H9 (cell line): ENCODE data around the gene FADD. TPM values are rescaled to one million over a fixed set of nuclear protein-coding genes. Genes with fewer than 3 reads are reported as not detected.

Experiments used
- DNase-seq: peaks from one replicate; pipeline ENCODE4 v3.0.0-alpha.2; 2017
- H2AFZ ChIP-seq: one replicate; pipeline ENCODE4 v1.6.1; 2013; ENCODE audit warnings: mild to moderate bottlenecking, low read length, control low read depth, moderate library complexity
- H2AK5ac ChIP-seq: 2 replicates; pipeline ENCODE4 v1.6.1; 2013; ENCODE audit warnings: low read length, control low read depth, mixed read lengths; ENCODE audit not compliant: insufficient read length
- H2BK120ac ChIP-seq: one replicate; pipeline ENCODE4 v1.6.1; 2013; ENCODE audit warnings: low read depth, mild to moderate bottlenecking, low read length, control low read depth, inconsistent platforms; ENCODE audit not compliant: poor library complexity, severe bottlenecking
- H2BK12ac ChIP-seq: 2 replicates; pipeline ENCODE4 v1.6.1; 2013; ENCODE audit warnings: low read length, control low read depth, mixed read lengths, low read depth; ENCODE audit not compliant: insufficient read length
- H2BK15ac ChIP-seq: 2 replicates; pipeline ENCODE4 v1.6.1; 2013; ENCODE audit warnings: low read depth, low read length, control low read depth
- H2BK20ac ChIP-seq: one replicate; pipeline ENCODE4 v1.6.1; 2013; ENCODE audit warnings: low read depth, mild to moderate bottlenecking, low read length, control low read depth, inconsistent platforms; ENCODE audit not compliant: poor library complexity, severe bottlenecking
- H2BK5ac ChIP-seq: 2 replicates; pipeline ENCODE4 v1.6.1; 2013; ENCODE audit warnings: low read length, control low read depth, mixed read lengths; ENCODE audit not compliant: insufficient read length
- H3K14ac ChIP-seq: 2 replicates; pipeline ENCODE4 v1.6.1; 2013; ENCODE audit warnings: low read length, control low read depth; ENCODE audit not compliant: insufficient read depth
- H3K18ac ChIP-seq: 2 replicates; pipeline ENCODE4 v1.6.1; 2013; ENCODE audit warnings: low read depth, mild to moderate bottlenecking, mixed read lengths, low read length, control low read depth; ENCODE audit not compliant: insufficient read length
- H3K23ac ChIP-seq: 2 replicates; pipeline ENCODE4 v1.6.1; 2013; ENCODE audit warnings: low read length, control low read depth, mixed read lengths, low read depth; ENCODE audit not compliant: insufficient read length
- H3K23me2 ChIP-seq: 2 replicates; pipeline ENCODE4 v1.6.1; 2013; ENCODE audit warnings: low read depth, mild to moderate bottlenecking, mixed read lengths, low read length, control low read depth; ENCODE audit not compliant: insufficient read length, poor library complexity, severe bottlenecking
- H3K27ac ChIP-seq: 2 replicates; pipeline ENCODE4 v1.5.1; 2013; ENCODE audit warnings: low read length, control low read depth, mixed read lengths, low read depth; ENCODE audit not compliant: insufficient read length
- H3K27me3 ChIP-seq: 2 replicates; pipeline ENCODE4 v1.6.1; 2013; ENCODE audit warnings: low read length, control low read depth, inconsistent platforms; ENCODE audit not compliant: insufficient read depth
- H3K4ac ChIP-seq: 2 replicates; pipeline ENCODE4 v1.6.1; 2013; ENCODE audit warnings: low read depth, mild to moderate bottlenecking, control low read depth, inconsistent platforms, low read length, moderate library complexity
- H3K4me1 ChIP-seq: 2 replicates; pipeline ENCODE4 v1.6.1; 2013; ENCODE audit warnings: low read length, control low read depth, inconsistent platforms; ENCODE audit not compliant: insufficient read depth
- H3K4me2 ChIP-seq: 2 replicates; pipeline ENCODE4 v1.6.1; 2013; ENCODE audit warnings: low read length, control low read depth, mixed read lengths; ENCODE audit not compliant: insufficient read length, insufficient read depth
- H3K56ac ChIP-seq: 2 replicates; pipeline ENCODE4 v1.6.1; 2013; ENCODE audit warnings: low read depth, mild to moderate bottlenecking, mixed read lengths, low read length, control low read depth; ENCODE audit not compliant: insufficient read length
- H3K79me1 ChIP-seq: 2 replicates; pipeline ENCODE4 v1.6.1; 2013; ENCODE audit warnings: low read depth, mild to moderate bottlenecking, moderate library complexity, low read length, control low read depth, inconsistent platforms; ENCODE audit not compliant: insufficient read depth, poor library complexity, severe bottlenecking
- H3K79me2 ChIP-seq: 2 replicates; pipeline ENCODE4 v1.6.1; 2013; ENCODE audit warnings: low read length, control low read depth, inconsistent platforms; ENCODE audit not compliant: insufficient read depth
- H3K9ac ChIP-seq: 2 replicates; pipeline ENCODE4 v1.6.1; 2013; ENCODE audit warnings: low read length, control low read depth, mixed read lengths; ENCODE audit not compliant: insufficient read length; ENCODE audit errors: extremely low read depth
- H3K9me3 ChIP-seq: one replicate; pipeline ENCODE4 v1.6.1; 2013; ENCODE audit warnings: low read depth, low read length, inconsistent platforms; ENCODE audit not compliant: control insufficient read depth
- H3T11ph ChIP-seq: one replicate; pipeline ENCODE4 v1.6.1; 2013; ENCODE audit warnings: mild to moderate bottlenecking, low read length, control low read depth, inconsistent platforms
- H4K20me1 ChIP-seq: one replicate; pipeline ENCODE4 v1.6.1; 2013; ENCODE audit not compliant: control insufficient read depth, insufficient read length, insufficient read depth
- H4K5ac ChIP-seq: 2 replicates; pipeline ENCODE4 v1.6.1; 2013; ENCODE audit warnings: low read depth, mild to moderate bottlenecking, mixed read lengths, low read length, control low read depth; ENCODE audit not compliant: insufficient read length
- H4K8ac ChIP-seq: replicated peaks from 2 replicates; pipeline ENCODE4 v1.6.1; 2013; ENCODE audit warnings: low read length, control low read depth, mixed read lengths, low read depth; ENCODE audit not compliant: insufficient read length
- H4K91ac ChIP-seq: 2 replicates; pipeline ENCODE4 v1.6.1; 2013; ENCODE audit warnings: low read depth, mild to moderate bottlenecking, moderate library complexity, mixed read lengths, low read length, control low read depth; ENCODE audit not compliant: insufficient read length
- H3K27ac Mint-ChIP-seq, 3 experiments: 2 replicates in 2 of 3; 3 replicates in 1 of 3; pipeline ENCODE4 v1.8.0; 2020 to 2021; ENCODE audit warnings: mixed read lengths in 3 of 3, mild to moderate bottlenecking in 1 of 3, moderate library complexity in 1 of 3
- H3K27me3 Mint-ChIP-seq: 2 replicates; pipeline ENCODE4 v1.8.0; 2021; ENCODE audit warnings: low read depth, mild to moderate bottlenecking, moderate library complexity, mixed read lengths
- H3K36me3 Mint-ChIP-seq, 3 experiments: 2 replicates in 2 of 3; 3 replicates in 1 of 3; pipeline ENCODE4 v1.8.0; 2020 to 2021; ENCODE audit warnings: low read depth in 3 of 3, mixed read lengths in 3 of 3; ENCODE audit not compliant: insufficient read depth in 1 of 3
- H3K4me1 Mint-ChIP-seq, 2 experiments: 2 replicates each; pipeline ENCODE4 v1.8.0; 2020; ENCODE audit warnings: mixed read lengths in 2 of 2
- H3K4me3 Mint-ChIP-seq, 2 experiments: 2 replicates in 1 of 2; 3 replicates in 1 of 2; pipeline ENCODE4 v1.8.0; 2020 to 2021; ENCODE audit warnings: mild to moderate bottlenecking in 2 of 2, mixed read lengths in 2 of 2, moderate library complexity in 1 of 2
- H3K9me3 Mint-ChIP-seq, 2 experiments: 2 replicates in 1 of 2; 3 replicates in 1 of 2; pipeline ENCODE4 v1.8.0; 2020; ENCODE audit warnings: mild to moderate bottlenecking in 2 of 2, mixed read lengths in 2 of 2, moderate library complexity in 1 of 2
- WGBS: extraction: QIAGEN DNeasy Blood & Tissue Kit; methylation state at CpG from one replicate; pipeline ENCODE4 v1.1.7; 2013; ENCODE audit warnings: missing lambda C conversion rate, low lambda C conversion rate, mixed read lengths; ENCODE audit not compliant: insufficient read length; ENCODE audit errors: extremely low coverage; 5-methylcytosine and 5-hydroxymethylcytosine counted together
- total RNA-seq: library from RNA; stranded (reverse); gene quantifications from 2 replicates; pipeline ENCODE4 v1.2.1, GENCODE V29; 2021
- TF ChIP-seq, protein P1 (sequence below): fragments of 200-600 bp; sonication (generic); conservative IDR thresholded peaks from 3 replicates; pipeline ENCODE4 v1.8.0; 2021; ENCODE audit warnings: antibody characterized with exemption, mild to moderate bottlenecking

Gene FADD
- total RNA-seq, 1 experiment from 2014 or later = 51.1 TPM

DNA sequence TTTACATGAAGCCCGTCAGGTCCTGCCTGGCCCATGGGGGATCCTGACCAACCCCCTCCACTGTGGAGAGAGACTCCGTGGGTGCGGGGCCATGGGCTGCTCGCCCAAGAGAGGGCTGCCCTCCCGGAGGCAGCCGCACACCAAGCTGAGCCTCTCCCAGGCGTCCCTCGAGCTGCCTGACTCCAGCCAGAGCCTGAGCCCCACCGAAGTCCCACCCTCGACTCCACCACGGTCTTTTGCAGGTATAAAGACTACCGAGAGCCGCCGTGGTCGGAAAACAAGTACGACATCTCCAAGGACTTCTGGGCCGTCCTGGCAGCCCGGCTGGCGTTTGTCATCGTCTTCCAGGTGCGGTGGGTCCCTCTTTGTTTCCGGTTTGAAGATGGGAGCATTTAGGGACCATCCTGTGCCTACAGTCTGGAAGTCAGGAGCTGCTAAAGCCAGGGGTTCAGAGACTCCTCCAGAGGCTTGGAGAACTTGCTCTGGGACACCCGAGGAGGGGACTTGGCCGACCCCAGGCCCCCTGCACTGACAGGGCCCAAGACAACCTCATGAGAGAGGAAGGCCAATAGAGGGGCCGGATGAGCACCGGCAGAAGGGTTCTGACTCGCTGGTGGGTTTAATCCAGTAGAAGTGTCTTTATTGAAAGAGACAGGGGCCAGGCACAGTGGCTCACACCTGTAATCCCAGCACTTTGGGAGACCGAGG is 17.6 kb upstream of the FADD start:
- Histone ChIP-seq H3K4me1 (no peaks in the 10 kb centered on the region), H3K9me3 (no peaks in the 10 kb centered on the region), H3K27me3 (no peaks in the 10 kb centered on the region), H3K18ac (no peak overlapping the region), H2BK120ac (no peak overlapping the region), H2AFZ (no peak overlapping the region), H3K79me2 (no peaks in the 10 kb centered on the region), H2AK5ac (no peak overlapping the region), H4K20me1 (no peaks in the 10 kb centered on the region), H4K5ac (no peak overlapping the region), H3K79me1 (no peaks in the 10 kb centered on the region), H3K9ac (no peak overlapping the region), H2BK15ac (no peak overlapping the region), H3K14ac (no peak overlapping the region; the same call in 1 of the 2 replicates), H3K4ac (no peak overlapping the region), H3K4me2 (no peak overlapping the region), H2BK5ac (no peak overlapping the region), H3K56ac (no peak overlapping the region), H3K23me2 (no peaks in the 10 kb centered on the region), H4K8ac (no peak overlapping the region), H2BK20ac (no peak overlapping the region), H3K23ac (no peak overlapping the region), H4K91ac (no peak overlapping the region), H3K27ac (no peak overlapping the region), H3T11ph (no peak overlapping the region), H2BK12ac (no peak overlapping the region)
- Mint-ChIP-seq H3K4me1 (peaks cover 0 to 2% of the 10 kb centered on the region in 2 experiments; a peak in 1 of 4 replicates), H3K27ac (no peak overlapping the region), H3K9me3 (no peaks in the 10 kb centered on the region; a peak in 1 of 5 replicates), H3K27me3 (peaks cover 5% of the 10 kb centered on the region; the same call in 1 of the 2 replicates), H3K4me3 (no peak overlapping the region), H3K36me3 (peaks cover 0 to 3% (median 0%) of the 10 kb centered on the region in 3 experiments; a peak in 2 of 7 replicates)
- no peak for DNase-seq
- TF ChIP-seq, protein P1, sequence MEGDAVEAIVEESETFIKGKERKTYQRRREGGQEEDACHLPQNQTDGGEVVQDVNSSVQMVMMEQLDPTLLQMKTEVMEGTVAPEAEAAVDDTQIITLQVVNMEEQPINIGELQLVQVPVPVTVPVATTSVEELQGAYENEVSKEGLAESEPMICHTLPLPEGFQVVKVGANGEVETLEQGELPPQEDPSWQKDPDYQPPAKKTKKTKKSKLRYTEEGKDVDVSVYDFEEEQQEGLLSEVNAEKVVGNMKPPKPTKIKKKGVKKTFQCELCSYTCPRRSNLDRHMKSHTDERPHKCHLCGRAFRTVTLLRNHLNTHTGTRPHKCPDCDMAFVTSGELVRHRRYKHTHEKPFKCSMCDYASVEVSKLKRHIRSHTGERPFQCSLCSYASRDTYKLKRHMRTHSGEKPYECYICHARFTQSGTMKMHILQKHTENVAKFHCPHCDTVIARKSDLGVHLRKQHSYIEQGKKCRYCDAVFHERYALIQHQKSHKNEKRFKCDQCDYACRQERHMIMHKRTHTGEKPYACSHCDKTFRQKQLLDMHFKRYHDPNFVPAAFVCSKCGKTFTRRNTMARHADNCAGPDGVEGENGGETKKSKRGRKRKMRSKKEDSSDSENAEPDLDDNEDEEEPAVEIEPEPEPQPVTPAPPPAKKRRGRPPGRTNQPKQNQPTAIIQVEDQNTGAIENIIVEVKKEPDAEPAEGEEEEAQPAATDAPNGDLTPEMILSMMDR = no peak
- no CpG with 5 or more reads among the region's 28 CpGs for WGBS
